ENCODE data around the gene GSG1L.

GSG1L gene

DNA sequence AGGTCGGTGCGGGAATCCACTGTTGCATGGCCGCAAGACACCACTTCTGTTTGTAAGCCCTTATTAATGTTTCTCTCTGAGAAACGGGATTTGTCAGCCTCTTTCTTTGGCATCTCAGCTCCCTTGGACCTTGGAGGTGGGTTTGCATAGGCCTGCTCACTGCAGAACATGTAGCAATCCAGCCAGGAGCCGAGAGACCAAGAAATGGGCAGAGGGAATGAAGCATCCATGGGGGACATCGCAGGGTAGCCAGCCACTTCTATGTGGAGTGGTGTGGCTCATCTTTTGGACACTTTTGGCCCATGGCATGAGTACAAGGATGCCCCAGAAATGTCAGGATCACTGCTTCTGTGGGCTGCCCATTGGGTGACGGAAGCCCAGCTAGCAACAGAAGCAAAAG lies 79.4 kb downstream of the GSG1L start:
- TF ChIP-seq POLR2AphosphoS5 (IDR thresholded peaks at IDR 0.05; ENCODE audit: low read depth) = no peak
- TF ChIP-seq GABPA (IDR thresholded peaks at IDR 0.05; ENCODE audit: low read depth) = no peak
- no peak for DNase-seq (ENCODE audit: low read depth in 1 of 2, low spot score in 1 of 2)
- Histone ChIP-seq H3K27ac (replicated peaks) (no peak overlapping the region), H3K27me3 (ENCODE audit: insufficient read depth, poor library complexity, severe bottlenecking) (no peaks in the 10 kb centered on the region), H3K4me3 (replicated peaks; ENCODE audit: insufficient read depth, low read length) (no peak overlapping the region)

- Histone ChIP-seq H3K4me3 (replicated peaks; ENCODE audit: insufficient read depth, low read length) (no peak overlapping the region), H3K27me3 (ENCODE audit: insufficient read depth, poor library complexity, severe bottlenecking) (no peaks in the 10 kb centered on the region), H3K27ac (replicated peaks) (no peak overlapping the region)
- TF ChIP-seq REST (IDR thresholded peaks at IDR 0.05; ENCODE audit: insufficient replicate concordance, low read depth) (no peak), CTCF (IDR thresholded peaks at IDR 0.05; ENCODE audit: insufficient read depth, low read length) (no peak), GABPA (IDR thresholded peaks at IDR 0.05; ENCODE audit: low read depth) (no peak), POLR2AphosphoS5 (IDR thresholded peaks at IDR 0.05; ENCODE audit: low read depth) (no peak), SPI1 (IDR thresholded peaks at IDR 0.05; ENCODE audit: borderline replicate concordance, low read depth) (no peak)
- no peak for DNase-seq (ENCODE audit: low read depth in 1 of 2, low spot score in 1 of 2)
Observed at GRCh38 chr16:27983244-27983643, 80.3 kb downstream of the GSG1L start.

DNA sequence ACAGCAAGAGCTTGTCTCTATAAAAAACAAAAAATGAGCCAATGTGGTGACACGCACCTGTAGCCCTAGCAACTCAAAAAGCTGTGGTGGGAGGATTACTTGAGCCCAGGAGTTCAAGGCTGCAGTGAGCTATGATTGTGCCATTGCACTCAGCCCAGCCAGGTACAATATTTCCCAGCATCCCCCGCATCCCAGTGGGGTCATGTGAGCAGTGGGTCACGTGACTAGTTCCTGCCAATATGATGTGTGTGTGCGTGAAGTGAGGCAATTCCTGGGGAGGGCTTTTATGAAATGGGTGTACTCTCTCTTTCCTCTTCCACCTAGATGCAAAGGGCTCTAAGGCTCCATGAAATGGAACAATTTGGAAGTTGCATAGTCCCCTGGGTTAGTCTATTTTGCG lies 81.3 kb downstream of the GSG1L start:
- no peaks in the 10 kb centered on the region for H3K27me3 ChIP-seq (ENCODE audit: insufficient read depth, poor library complexity, severe bottlenecking)

GRCh38 chr16:27980919-27981700 lies 82.4 kb downstream of the GSG1L start:
- H3K4me3 ChIP-seq (replicated peaks; ENCODE audit: insufficient read depth, low read length) = no peak overlapping the region
- no peaks in the 10 kb centered on the region for H3K27me3 ChIP-seq (ENCODE audit: insufficient read depth, poor library complexity, severe bottlenecking)
- TF ChIP-seq POLR2AphosphoS5 (IDR thresholded peaks at IDR 0.05; ENCODE audit: low read depth) = no peak
- TF ChIP-seq REST (IDR thresholded peaks at IDR 0.05; ENCODE audit: insufficient replicate concordance, low read depth) = no peak
- no peak for TF ChIP-seq GABPA (IDR thresholded peaks at IDR 0.05; ENCODE audit: low read depth)
- no peak for DNase-seq (ENCODE audit: low read depth in 1 of 2, low spot score in 1 of 2)
- no peak overlapping the region for H3K27ac ChIP-seq (replicated peaks)

More for the DNA sequence above, 81.3 kb downstream of the GSG1L start:
- H3K27ac ChIP-seq (replicated peaks) = no peak overlapping the region
- no peak for TF ChIP-seq POLR2AphosphoS5 (IDR thresholded peaks at IDR 0.05; ENCODE audit: low read depth)
- no peak for TF ChIP-seq SPI1 (IDR thresholded peaks at IDR 0.05; ENCODE audit: borderline replicate concordance, low read depth)
- TF ChIP-seq GABPA (IDR thresholded peaks at IDR 0.05; ENCODE audit: low read depth) = no peak
- H3K4me3 ChIP-seq (replicated peaks; ENCODE audit: insufficient read depth, low read length) = no peak overlapping the region
- peak in 1 of 2 experiments; percentile 3 for DNase-seq (ENCODE audit: low read depth in 1 of 2, low spot score in 1 of 2)

GRCh38 chr16:27980076-27980775 lies 83.3 kb downstream of the GSG1L start:
- no peaks in the 10 kb centered on the region for H3K27me3 ChIP-seq (ENCODE audit: insufficient read depth, poor library complexity, severe bottlenecking)

More at GRCh38 chr16:27980076-27980775, 83.3 kb downstream of the GSG1L start:
- DNase-seq (ENCODE audit: low read depth in 1 of 2, low spot score in 1 of 2) = no peak
- TF ChIP-seq CTCF (IDR thresholded peaks at IDR 0.05; ENCODE audit: insufficient read depth, low read length) (no peak), SPI1 (IDR thresholded peaks at IDR 0.05; ENCODE audit: borderline replicate concordance, low read depth) (no peak), GABPA (IDR thresholded peaks at IDR 0.05; ENCODE audit: low read depth) (no peak), POLR2AphosphoS5 (IDR thresholded peaks at IDR 0.05; ENCODE audit: low read depth) (no peak), REST (IDR thresholded peaks at IDR 0.05; ENCODE audit: insufficient replicate concordance, low read depth) (no peak)
- Histone ChIP-seq H3K4me3 (replicated peaks; ENCODE audit: insufficient read depth, low read length) (no peak overlapping the region), H3K27ac (replicated peaks) (no peak overlapping the region)

Measured in HL-60 (cell line).